ENCODE results near the gene DNAJB2.
"Not testable (repeated sequence)": the region's sequence is repeated elsewhere in the genome, so short reads cannot be mapped to it uniquely, and the experiment has no call there.

Gene DNAJB2

GRCh38 chr2:219279151-219279915 is at the start of gene DNAJB2:
Gene DNAJB2 (plus strand): TSS chr2:219279366. CDS start chr2:219279834, 468 bp downstream.
- DNase-seq: peak; percentile 99

DNA sequence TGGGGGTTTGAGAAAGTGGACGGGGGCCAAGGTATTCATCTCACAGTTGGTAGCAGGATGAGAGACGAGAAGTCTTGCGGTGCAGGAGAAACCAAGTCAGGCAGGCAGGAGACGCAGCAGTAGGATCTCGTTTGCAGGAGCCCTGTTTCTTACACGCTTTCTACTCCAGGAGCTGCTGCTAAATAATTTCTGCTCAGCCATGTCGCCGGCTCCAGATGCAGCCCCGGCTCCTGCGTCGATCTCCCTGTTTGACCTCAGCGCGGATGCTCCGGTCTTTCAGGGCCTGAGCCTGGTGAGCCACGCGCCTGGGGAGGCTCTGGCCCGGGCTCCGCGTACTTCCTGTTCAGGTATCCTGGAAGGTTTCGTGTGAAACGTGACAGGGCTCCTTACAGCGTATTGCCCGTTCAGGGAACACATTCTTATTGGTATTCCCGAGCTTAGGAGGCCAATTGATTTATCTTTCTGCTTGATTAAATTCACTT is 49.1 kb upstream of the DNAJB2 start:
- DNase-seq: peak; percentile 68

DNA sequence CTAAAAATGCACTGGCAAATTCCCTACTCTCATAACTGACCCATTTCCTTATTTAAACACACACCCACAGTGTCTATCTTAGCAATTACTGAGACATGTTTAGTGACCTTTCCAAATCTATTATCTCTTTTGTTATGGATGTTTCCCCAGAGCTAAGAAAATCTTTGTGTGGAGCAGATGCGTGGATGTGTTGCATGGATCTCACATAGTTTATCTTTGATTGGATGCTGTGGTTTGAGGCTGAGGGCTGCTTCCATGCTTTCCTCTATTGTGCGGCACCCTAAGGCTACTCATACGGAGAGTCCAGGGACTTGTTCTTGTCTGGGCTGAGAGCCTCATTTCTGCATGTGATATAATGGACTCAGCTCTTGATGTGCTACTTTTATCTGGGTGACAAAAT is 44.8 kb upstream of the DNAJB2 start:
- no peak for DNase-seq

GRCh38 chr2:219243291-219243761 is 35.8 kb upstream of the DNAJB2 start:
- DNase-seq: peak; percentile 63

DNA sequence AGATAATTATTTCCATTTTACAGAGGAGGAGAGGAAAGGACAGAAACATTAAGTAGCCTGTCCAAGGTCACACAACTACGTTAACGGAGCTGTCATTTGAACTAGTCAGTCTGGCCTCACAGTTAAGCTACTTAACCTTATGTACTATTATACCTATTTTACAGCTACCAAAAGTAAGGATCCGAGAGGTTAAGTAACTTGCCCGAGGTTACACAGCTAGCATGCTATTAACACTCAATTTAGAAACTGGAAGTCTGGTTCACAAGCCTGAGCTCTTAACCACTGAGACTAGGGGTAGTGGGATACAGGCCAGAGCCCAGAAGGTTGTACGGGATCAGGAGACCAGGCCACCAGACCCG is 34.4 kb upstream of the DNAJB2 start:
- DNase-seq: no peak

- peak; percentile 95 for DNase-seq
These were observed 33.8 kb upstream of the DNAJB2 start, which contains the start of the genes GLB1L and STK16 for GRCh38 chr2:219245148-219245898. Gene GLB1L (minus strand): TSS chr2:219245444. CDS start chr2:219243573, 1,871 bp downstream. Gene STK16 (plus strand): TSS chr2:219245479. CDS start chr2:219246000, 521 bp downstream.

DNA sequence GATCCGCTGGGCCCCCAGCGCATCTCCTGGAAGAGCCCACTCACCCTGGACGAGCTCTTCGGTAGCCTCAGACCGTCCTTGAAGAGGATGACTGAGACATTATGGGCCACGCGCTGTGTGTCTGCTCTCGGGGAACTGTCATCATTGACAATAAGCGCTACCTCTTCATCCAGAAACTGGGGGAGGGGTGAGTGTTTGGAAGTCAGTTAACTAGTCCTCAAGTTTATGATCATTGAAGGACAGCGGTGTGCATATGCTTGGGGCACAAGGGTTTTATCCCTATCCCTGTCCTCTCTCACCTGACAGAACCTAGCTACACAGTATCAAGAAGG is 33.3 kb upstream of the DNAJB2 start:
- DNase-seq: no peak

DNA sequence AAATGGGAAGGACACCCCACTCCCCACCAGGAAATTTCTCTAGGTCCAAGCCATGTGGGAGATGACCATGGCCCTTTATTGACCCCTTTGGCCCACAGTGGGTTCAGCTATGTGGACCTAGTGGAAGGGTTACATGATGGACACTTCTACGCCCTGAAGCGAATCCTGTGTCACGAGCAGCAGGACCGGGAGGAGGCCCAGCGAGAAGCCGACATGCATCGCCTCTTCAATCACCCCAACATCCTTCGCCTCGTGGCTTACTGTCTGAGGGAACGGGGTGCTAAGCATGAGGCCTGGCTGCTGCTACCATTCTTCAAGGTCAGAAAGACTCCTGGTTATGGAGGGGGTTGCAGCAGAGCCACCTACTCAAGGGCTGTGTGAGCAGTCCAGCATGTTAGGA is 32.6 kb upstream of the DNAJB2 start:
- DNase-seq: no peak

DNA sequence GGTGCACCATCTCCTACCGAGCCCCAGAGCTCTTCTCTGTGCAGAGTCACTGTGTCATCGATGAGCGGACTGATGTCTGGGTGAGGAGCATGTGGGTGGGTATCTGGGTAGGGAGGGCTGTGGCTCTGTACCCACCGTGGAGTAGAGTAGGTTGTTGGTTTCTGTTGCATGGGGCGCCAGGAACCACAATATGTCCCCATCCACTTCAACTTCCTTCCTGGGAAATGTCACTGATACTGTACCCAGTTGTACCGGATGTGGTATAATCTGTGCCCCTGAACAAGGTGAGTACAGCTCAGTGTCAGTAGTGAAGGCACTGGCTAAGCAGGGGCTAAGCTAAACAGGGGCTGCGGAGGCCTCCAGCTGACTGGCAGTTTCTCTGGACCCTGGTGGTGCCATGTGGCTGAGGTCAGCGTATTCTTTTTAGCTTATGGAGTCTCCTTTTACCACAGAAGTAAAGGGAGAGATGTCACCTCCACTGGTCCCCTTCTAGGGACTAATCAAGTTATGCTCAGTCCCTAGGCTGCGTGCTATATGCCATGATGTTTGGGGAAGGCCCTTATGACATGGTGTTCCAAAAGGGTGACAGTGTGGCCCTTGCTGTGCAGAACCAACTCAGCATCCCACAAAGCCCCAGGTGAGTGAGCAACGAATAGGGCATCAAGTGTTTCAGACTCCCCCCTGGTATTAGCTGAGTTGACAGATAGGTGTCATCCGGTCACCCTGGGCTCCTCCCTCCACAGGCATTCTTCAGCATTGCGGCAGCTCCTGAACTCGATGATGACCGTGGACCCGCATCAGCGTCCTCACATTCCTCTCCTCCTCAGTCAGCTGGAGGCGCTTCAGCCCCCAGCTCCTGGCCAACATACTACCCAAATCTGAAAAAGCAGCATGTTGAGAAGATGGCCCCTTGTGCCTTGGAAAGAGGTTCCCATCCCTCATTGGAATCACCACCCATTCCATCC is 31.2 kb upstream of the DNAJB2 start:
- DNase-seq: peak; percentile 79

DNA sequence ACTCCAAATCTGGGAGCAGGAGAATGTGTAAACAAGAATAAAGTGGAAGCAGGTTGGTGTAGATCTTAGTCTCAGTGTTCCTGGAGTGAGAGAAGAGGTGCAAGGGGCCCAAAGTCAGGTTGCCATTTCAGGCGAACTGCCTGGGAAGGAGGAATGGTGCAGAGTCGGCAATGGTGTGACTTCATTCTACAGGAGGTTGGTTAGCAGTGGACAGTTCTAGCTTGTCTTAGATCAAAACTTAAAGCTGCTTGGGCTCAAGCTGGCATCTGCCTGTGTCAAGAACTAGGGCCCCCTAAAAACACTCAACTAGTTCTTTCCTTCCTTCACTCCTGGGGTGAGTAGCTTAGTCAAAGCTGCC is 30.3 kb upstream of the DNAJB2 start:
- DNase-seq: no peak

DNA sequence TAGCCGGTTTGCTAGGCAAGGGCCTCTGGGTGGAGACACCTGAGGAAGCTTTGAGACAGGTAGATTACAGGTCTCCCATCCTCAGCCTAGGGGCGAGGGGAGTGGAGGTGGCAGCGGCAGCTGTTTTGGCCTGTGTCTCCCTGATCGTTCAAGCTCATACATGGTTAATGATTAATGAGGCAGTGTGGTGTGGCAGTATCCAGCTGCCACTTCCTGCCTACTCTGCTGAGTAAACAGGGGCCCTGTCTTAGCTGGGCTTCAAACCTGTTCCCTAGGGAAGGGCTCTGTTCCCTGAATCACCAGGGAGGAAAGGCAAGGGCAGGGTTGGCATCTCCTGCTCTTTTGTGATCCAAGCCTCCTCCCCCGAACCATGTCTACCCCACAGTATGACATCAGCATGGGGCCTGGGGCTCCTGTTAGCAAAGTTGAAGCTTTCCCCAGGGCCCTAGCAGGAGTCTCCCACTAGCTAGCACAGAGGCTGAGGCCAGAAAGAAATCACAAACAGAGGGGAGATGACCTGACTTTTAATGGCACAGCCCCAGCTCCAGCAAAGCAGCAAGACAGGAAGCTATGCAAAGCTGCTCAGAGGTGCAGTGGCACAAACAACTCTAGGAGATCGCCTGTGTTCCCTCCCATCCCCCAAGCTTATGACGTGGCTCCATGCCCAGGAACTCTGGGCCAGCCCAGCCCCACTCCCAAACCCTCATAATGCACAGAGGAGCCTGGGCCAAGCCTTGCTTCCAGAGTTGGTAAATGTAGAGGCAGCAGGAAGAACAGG is 29.8 kb upstream of the DNAJB2 start:
- DNase-seq: peak; percentile 74

DNA sequence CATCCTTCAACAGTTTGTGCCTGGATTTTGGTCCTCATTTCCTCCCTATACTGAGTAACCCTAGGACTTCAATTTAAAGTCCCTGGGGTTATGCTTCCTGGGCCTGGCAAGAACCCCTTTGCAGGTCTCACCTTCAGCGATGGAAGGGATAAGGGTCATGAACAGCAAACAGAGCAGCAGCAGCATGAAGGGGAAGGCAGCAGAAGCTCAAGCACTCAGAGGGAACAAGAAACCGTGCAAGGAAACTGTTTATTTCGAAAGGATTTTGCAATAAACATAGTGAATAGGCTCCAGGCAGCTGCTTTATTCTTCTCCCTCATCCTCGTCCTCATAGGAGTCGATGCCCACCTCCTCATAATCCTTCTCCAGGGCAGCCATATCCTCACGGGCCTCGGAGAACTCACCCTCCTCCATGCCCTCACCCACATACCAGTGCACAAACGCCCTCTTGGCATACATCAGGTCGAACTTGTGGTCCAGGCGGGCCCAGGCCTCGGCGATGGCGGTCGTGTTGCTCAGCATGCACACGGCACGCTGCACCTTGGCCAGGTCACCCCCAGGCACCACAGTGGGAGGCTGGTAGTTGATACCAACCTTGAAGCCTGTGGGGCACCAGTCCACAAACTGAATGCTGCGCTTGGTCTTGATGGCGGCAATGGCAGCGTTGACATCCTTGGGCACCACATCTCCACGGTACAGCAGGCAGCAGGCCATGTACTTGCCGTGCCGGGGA is 29.0 kb upstream of the DNAJB2 start:
- DNase-seq: peak; percentile 44

GRCh38 chr2:219251656-219252055 is 27.5 kb upstream of the DNAJB2 start:
- DNase-seq: peak; percentile 50

DNA sequence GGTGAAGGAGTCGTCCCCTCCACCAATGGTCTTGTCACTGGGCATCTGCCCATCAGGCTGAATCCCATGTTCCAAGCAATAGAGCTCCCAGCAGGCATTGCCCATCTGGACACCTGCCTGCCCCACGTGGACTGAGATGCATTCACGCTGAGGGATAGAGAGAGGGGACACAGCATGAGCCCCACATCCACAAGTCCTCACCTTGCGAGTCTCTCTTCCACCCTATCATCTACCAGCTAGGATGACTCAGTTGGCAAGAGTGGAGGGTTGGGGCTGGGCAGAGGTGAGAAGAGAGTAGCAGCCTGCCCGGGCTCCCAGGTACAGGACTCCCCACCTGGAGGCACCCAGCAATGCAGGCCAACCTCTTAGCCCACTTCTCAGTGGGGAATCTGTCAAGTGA is 27.1 kb upstream of the DNAJB2 start:
- DNase-seq: no peak

- no peak for DNase-seq
These were observed 26.6 kb upstream of the DNAJB2 start for GRCh38 chr2:219252570-219252899.

- DNase-seq: peak; percentile 52
These were observed 26.0 kb upstream of the DNAJB2 start, which contains the start of gene TUBA4B for GRCh38 chr2:219252900-219253752. Gene TUBA4B (plus strand): TSS chr2:219253243. CDS start chr2:219253408, 165 bp downstream.

GRCh38 chr2:219253753-219254589 is 25.2 kb upstream of the DNAJB2 start, which contains the start of gene TUBA4A:
Gene TUBA4A (minus strand): TSS chr2:219253918. CDS start chr2:219253858, 60 bp downstream.
- peak; percentile 90 for DNase-seq

- peak; percentile 71 for DNase-seq
These were observed 24.5 kb upstream of the DNAJB2 start for GRCh38 chr2:219254590-219255201.

- DNase-seq: not testable (repeated sequence)
These were observed 20.2 kb upstream of the DNAJB2 start for GRCh38 chr2:219258942-219259341.

All from hematopoietic multipotent progenitor cell treated with erythropoietin and hydrocortisone succinate and interleukin-3 and kit ligand, for 4 days (in vitro differentiated cells).